HG02642 (cell line): ENCODE results near the gene DLEC1.

Source experiments
- ATAC-seq: cut with Tn5 transposase; IDR thresholded peaks from one replicate; pipeline ENCODE4 v1.9.1; 2021; ENCODE audit warnings: mild to moderate bottlenecking; ENCODE audit not compliant: unreplicated experiment, poor library complexity

Gene DLEC1

DNA sequence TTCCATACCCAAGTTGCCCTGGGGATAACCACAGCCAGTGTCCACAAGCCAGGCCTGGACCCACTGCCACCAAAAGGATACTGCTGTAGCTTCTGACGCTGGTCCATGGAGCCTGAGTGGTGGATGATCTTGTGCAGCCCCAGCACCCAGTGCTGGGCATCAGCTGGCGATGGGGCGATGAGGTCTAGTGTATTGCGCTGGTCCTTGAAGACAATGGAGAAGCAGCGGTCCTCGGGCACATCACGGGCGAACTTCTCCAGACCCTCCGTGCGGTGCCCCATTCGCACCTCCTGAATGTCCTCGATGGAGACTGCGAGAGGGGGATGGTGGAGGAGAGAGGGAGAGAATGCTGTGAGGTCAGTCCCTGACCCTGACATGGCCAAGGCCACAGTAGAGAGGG is 22.6 kb upstream of the DLEC1 start:
- ATAC-seq = no peak

GRCh38 chr3:38016847-38017444 is 22.1 kb upstream of the DLEC1 start:
- ATAC-seq = no peak

GRCh38 chr3:38017445-38018295 is 21.3 kb upstream of the DLEC1 start:
- no peak for ATAC-seq

GRCh38 chr3:38018296-38019266 is 20.4 kb upstream of the DLEC1 start:
- no peak for ATAC-seq

- no peak for ATAC-seq
Measured at GRCh38 chr3:38019658-38020341, 19.2 kb upstream of the DLEC1 start.

GRCh38 chr3:38020342-38020726 is 18.7 kb upstream of the DLEC1 start:
- no peak for ATAC-seq

- ATAC-seq = no peak
Measured at GRCh38 chr3:38021196-38021595, 17.8 kb upstream of the DLEC1 start.

- no peak for ATAC-seq
Measured at GRCh38 chr3:38022301-38022700, 16.7 kb upstream of the DLEC1 start.

GRCh38 chr3:38022896-38023709 is 15.9 kb upstream of the DLEC1 start:
- ATAC-seq = no peak

GRCh38 chr3:38026856-38027255 is 12.2 kb upstream of the DLEC1 start:
- ATAC-seq = no peak

DNA sequence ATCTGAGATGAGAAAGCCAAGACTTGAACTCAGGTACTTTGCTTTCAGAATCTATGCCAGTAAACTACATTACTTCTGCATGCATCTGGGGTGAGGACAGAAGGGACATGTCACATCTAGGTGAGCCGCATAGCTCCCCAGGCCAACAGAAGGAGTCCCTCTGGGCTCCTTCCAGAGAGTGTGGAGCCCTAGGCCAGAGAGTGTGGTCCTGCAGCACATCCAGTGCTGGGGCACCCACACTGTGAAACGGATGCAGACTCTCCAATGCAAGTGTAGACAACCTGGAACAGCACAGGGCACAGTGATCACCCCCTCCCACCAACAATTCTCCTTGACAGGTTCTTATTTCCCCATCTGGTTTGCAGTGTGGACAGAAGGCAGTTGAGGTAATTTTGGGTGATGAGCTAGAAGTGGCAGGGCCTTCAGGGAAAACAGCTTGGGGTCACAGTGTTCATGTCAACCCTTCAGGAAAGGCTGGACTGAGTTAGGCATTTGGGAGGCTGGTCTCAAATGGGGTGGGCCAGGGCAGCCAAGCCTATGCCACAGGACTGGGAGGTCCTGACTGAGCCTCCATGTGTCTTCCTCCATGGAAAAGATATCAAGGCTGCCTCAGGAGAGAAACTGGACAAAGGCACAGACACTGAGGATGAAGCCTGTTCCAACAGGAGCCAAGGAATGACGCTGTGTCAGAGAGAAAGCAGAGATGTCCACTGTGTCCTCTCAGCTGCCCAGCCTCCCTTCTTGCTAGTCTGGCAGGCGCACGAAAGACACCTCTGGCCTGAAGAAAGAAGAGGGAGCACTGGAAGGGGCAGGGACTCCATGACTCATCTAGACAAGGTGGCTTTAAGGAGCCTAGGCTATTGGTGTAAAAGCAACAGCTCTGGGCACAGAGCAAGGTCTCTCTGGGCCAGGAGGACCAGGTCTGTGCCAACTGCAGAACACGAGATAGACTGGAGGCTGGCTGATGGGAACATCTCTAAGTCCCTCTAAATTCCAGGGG is 11.2 kb upstream of the DLEC1 start:
- ATAC-seq = no peak

- ATAC-seq = no peak
Measured at GRCh38 chr3:38028621-38029361, 10.2 kb upstream of the DLEC1 start.

GRCh38 chr3:38029400-38030125 is 9.4 kb upstream of the DLEC1 start, which contains the start of gene PLCD1:
PLCD1 (minus strand) TSS chr3:38029642; CDS start chr3:38029539, 103 bp downstream.
- ATAC-seq = no peak

DNA sequence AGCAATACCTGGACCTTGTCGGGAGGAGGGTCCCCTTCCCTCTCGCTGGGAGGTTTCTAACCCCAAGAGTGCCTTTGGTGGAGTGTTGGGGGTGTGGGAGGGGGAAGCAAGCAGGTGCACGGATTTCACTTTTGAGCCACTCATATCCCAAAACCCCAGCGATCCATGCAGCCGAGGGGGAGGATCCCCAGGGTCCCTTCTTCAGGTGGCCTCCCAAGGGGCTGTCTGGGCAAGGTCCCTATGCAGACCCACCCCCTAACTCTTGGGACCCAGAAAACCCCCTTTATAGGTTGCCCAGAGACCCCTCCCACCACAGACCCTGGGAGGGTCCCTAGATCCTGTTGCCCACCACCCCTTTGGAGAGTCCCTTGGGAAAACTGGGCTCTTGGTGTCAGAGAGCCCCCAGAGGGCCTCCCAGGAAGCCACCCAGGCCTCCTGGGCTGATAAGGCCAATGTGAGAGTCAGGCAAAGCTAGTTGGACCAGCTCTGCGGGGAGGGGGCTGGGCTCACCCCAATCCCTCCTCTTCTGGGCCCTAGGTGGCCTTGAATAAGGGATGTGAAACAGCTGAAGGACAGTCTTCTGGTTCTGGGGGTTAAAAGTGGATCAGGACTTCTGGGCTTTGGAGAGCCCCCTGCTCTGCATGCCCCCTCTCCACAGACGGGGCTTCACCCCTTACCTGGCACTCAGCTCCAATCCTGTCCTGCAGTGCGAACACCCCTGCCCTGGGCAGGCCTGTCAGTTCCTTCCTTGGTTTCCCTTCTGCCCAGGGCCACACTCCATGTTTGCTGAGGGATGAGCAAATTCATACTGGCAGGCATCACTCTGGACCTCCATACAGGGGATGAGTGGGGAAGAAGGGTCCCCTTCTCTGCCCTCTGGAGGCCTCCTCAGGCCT is 8.6 kb upstream of the DLEC1 start:
- no peak for ATAC-seq

- ATAC-seq = no peak
Measured at GRCh38 chr3:38031022-38031994, 7.7 kb upstream of the DLEC1 start.
